SK-N-SH (cell line): ENCODE data around the gene VPS16.

Source experiments
- CTCF ChIP-seq: fragments of 200-600 bp; sonication (generic); IDR thresholded peaks from 2 replicates; pipeline ENCODE4 v1.6.1; 2017; ENCODE audit warnings: antibody characterized with exemption, mild to moderate bottlenecking, moderate library complexity
- EP300 ChIP-seq, 2 experiments: IDR thresholded peaks; 2 replicates each; pipeline versions ENCODE4 v1.4.0 to v1.6.1; 2012; ENCODE audit warnings: borderline replicate concordance in 1 of 2, low read depth in 1 of 2, low read length in 1 of 2
- FOXJ3 ChIP-seq: sonication (generic); formaldehyde crosslinking; IDR thresholded peaks from 2 replicates; pipeline ENCODE4 v1.5.1; 2020; ENCODE audit warnings: mild to moderate bottlenecking, missing genetic modification reagents
- IRF3 ChIP-seq: fragments of 150-350 bp; IDR thresholded peaks from 2 replicates; pipeline ENCODE4 v1.6.1; 2016; ENCODE audit warnings: mild to moderate bottlenecking, low read depth, low read length
- JUND ChIP-seq: IDR thresholded peaks from 2 replicates; pipeline ENCODE4 v1.4.0; 2012
- MAX ChIP-seq: IDR thresholded peaks from 2 replicates; pipeline ENCODE4 v1.4.0; 2012; ENCODE audit warnings: low read depth
- PBX3 ChIP-seq: IDR thresholded peaks from 2 replicates; pipeline ENCODE4; 2012
- POLR2AphosphoS5 ChIP-seq: IDR thresholded peaks from 2 replicates; pipeline ENCODE4 v1.6.1; 2012; ENCODE audit warnings: low read depth, low read length
- SIN3A ChIP-seq: IDR thresholded peaks from 2 replicates; pipeline ENCODE4 v1.6.1; 2012; ENCODE audit warnings: low read depth, mild to moderate bottlenecking, low read length, moderate library complexity, borderline replicate concordance
- TCF12 ChIP-seq: IDR thresholded peaks from 2 replicates; pipeline ENCODE4 v1.4.0; 2012
- USF1 ChIP-seq: IDR thresholded peaks from 2 replicates; pipeline ENCODE4 v1.4.0; 2012; ENCODE audit warnings: low read depth, borderline replicate concordance

GRCh38 chr20:2887715-2888114, 47.2 kb downstream of the VPS16 start:
- TF ChIP-seq SIN3A (no peak), EP300 (IDR thresholded peaks at IDR 0.05; ENCODE audit: borderline replicate concordance in 1 of 2, low read depth in 1 of 2, low read length in 1 of 2) (no peak), USF1 (no peak), CTCF (no peak), POLR2AphosphoS5 (no peak), JUND (no peak), FOXJ3 (CRISPR knock-in tag) (no peak), TCF12 (no peak), MAX (no peak), IRF3 (no peak), PBX3 (no peak)
